GM13977 (cell line): ENCODE measurements around the gene LIMA1.
"Not testable (repeated sequence)": the region's sequence is repeated elsewhere in the genome, so short reads cannot be mapped to it uniquely, and the experiment has no call there.

ENCODE experiments used
- DNase-seq: peaks from one replicate; pipeline ENCODE4 v3.0.0; 2012; ENCODE audit warnings: low spot score
- in situ Hi-C: fragments of 300-500 bp; cut with MboI; formaldehyde crosslinking; loops from one replicate; pipeline ENCODE4 v1.12.0; 2022; ENCODE audit warnings: low sequenced_read_pairs, low pct_unique_long_range_greater_than_20kb, mixed read lengths, inconsistent platforms; ENCODE audit not compliant: unreplicated experiment
- TF ChIP-seq, protein P1 (sequence below): IDR thresholded peaks from 2 replicates; pipeline ENCODE4 v1.5.1; 2012; ENCODE audit warnings: mild to moderate bottlenecking, control low read depth; ENCODE audit not compliant: insufficient read depth; ENCODE audit errors: extremely low read depth, missing control alignments

LIMA1 gene

DNA sequence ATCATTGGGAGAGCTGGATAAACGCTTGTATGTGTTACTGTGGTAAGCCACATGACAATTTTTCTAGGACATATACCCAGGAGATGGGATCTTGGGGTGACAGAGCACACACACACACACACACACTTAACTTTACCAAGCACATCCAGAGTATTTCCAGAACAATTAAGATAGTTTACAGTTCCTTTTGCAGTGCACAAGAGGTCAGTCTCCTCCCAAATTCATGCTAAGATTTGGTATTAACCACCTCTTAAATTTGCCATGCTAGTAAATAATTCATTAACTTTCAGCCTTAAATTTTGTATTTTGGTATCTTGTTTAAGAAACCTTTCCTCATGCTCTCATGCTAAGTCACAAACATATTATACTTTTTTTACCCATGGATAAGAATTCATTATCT, 33.9 kb upstream of the LIMA1 start:
- TF ChIP-seq, protein P1, sequence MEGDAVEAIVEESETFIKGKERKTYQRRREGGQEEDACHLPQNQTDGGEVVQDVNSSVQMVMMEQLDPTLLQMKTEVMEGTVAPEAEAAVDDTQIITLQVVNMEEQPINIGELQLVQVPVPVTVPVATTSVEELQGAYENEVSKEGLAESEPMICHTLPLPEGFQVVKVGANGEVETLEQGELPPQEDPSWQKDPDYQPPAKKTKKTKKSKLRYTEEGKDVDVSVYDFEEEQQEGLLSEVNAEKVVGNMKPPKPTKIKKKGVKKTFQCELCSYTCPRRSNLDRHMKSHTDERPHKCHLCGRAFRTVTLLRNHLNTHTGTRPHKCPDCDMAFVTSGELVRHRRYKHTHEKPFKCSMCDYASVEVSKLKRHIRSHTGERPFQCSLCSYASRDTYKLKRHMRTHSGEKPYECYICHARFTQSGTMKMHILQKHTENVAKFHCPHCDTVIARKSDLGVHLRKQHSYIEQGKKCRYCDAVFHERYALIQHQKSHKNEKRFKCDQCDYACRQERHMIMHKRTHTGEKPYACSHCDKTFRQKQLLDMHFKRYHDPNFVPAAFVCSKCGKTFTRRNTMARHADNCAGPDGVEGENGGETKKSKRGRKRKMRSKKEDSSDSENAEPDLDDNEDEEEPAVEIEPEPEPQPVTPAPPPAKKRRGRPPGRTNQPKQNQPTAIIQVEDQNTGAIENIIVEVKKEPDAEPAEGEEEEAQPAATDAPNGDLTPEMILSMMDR = no peak
- in situ Hi-C loops = no loop called here
- no peak for DNase-seq

DNA sequence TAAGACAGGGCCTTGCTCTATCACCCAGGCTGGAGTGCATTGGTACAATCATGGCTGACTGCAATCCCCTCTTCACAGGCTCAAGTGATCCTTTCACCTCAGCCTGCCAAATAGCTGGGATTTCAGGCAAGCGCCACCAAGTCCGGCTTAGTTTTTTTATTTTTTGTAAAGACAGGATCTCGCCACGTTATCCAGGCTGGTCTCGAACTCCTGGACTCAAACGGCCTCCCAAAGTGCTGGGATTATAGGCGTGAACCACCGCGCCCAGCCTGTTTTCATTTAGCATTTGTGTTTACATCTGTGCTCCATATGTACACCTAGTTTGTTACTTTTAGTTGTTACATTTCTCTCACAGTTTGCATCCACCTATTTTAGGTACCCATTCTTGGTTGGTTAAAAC, 32.5 kb upstream of the LIMA1 start:
- in situ Hi-C loops = no loop called here
- TF ChIP-seq, protein P1 = no peak
- no peak for DNase-seq

DNA sequence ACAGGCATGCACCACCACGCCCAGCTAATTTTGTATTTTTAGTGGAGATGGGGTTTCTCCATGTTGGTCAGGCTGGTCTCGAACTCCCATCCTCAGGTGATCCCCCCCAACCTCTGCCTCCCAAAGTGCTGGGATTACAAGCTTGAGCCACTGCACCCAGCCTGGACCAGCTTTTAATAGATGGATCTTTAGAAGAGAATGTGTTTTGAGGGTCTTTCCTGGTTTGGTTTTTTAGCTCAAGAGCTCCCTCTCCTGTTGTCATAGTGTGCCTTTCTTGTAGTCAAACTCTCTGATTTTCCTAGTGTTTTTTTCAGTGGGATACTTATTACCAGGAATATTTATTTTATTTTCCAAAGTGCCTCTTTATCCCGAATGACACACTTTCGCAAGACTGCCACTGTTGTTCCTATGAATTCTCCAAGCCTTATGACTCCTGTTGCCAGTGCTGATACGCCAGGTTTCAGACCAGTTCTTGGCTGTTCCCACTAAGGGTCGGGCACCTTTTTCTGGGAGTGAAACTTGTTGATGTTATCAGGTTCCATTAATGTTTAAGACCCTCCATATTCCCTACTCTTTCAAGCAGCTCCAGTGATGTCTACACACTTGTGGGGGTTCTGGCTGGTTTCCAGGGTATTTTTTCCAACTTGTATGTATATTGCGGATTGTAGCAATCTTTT, 31.5 kb upstream of the LIMA1 start:
- peak; percentile 62 for DNase-seq
- in situ Hi-C loops = no loop called here
- TF ChIP-seq, protein P1 = peak; percentile 59

DNA sequence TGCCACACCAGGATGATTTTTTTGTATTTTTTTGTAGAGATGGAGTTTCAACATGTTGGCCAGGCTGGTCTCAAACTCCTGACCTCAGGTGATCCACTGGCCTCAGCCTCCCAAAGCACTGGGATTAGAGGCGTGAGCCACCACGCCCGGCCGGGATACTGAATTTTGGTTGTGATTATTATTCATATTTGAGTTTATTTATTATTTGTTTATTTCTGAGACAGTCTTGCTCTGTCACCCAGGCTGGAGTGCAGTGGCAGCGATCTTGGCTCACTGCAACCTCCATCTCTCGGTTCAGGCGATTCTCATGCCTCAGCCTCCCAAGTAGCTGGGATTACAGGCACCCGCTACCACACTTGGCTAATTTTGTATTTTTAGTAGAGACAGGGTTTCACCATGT, 30.7 kb upstream of the LIMA1 start:
- in situ Hi-C loops, DNase-seq: not testable (repeated sequence)

DNA sequence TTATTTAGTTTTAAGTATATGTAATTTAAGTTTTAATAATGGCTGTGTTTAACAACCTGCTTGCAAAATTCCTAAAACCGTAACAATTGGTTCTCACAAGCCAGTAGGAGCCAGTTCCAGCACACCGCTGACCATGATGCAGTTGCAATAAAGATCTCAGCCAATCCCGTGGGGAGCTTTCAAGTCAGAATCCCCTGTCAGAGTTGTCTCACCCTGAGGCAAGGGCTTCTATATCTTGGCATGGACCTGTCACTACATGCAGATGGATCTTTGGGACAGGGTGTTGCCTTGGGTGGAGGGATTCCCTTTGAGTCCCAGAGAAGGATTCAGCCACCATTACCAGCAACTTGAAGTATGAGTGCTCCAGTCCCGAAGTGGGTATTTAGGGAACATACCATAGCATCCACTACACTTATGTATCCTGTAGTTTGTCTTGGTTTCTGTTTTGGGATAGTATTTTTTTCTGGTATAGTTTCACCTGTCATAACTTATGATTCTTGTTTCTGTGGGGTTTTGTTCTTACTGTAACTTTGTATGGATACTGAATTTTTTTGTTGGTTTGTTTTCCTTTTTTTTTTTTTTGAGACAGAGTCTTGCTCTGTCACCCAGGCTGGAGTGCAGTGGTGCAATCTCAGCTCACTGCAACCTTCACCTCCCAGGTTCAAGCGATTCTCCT, 30.1 kb upstream of the LIMA1 start:
- TF ChIP-seq, protein P1 = no peak
- in situ Hi-C loops = no loop called here
- no peak for DNase-seq

DNA sequence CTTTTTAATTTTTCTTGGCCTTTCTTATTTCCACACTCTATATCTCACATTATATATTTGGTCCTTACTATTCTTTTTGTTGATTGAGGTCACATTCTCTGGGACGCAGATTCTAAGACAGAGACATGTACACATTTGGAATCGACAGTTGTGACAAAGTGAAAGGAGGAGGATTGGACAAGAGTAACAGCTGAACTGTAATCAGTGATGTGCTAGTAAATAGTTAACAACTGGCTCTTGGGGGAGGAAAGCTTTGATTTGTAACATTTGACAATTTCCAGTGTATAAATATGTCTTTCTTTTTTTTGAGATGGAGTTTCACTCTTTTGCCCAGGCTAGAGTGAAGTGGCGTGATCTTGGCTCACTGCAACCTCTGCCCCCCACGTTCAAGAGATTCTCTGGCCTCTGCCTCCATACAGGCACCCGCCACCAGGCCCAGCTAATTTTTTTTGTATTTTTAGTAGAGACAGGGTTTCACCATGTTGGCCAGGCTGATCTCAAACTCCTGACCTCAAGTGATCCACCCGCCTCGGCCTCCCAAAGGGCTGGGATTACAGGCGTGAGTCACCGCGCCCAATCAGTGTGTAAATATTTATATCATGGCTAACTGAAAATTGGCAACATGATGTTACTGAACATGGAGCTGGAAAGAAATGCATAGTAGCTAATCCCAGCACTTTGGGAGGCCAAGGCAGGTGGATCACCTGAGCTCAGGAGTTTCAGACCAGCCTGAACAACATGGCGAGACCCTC, 28.7 kb upstream of the LIMA1 start:
- in situ Hi-C loops, DNase-seq: not testable (repeated sequence)

DNA sequence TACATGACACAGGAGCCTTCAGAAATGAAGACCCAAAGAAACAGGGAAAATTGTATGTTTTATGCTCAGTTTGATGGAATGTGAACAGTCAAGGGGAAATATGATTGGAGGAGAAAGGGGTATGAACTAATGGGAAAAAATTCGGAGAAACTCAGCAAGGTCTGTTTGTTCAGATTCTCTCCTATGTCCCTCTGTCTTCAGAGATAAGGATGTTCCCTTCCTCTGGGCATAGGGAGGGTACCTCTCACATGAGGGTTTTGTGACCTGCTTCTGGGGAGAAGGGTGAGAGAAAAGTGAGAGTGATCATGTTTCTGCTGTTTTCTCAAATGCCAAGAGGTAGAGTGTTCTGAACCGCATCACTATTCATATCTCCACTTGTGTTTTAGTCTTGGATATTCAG, 26.6 kb upstream of the LIMA1 start:
- TF ChIP-seq, protein P1 = no peak
- in situ Hi-C loops = no loop called here
- no peak for DNase-seq
